ENCODE data around the gene KLRG1. TPM values are rescaled to one million over a fixed set of nuclear protein-coding genes. Genes with fewer than 3 reads are reported as not detected.

The KLRG1 gene
- total RNA-seq, 1 donor from 2014 or later: 12.3 TPM

DNA sequence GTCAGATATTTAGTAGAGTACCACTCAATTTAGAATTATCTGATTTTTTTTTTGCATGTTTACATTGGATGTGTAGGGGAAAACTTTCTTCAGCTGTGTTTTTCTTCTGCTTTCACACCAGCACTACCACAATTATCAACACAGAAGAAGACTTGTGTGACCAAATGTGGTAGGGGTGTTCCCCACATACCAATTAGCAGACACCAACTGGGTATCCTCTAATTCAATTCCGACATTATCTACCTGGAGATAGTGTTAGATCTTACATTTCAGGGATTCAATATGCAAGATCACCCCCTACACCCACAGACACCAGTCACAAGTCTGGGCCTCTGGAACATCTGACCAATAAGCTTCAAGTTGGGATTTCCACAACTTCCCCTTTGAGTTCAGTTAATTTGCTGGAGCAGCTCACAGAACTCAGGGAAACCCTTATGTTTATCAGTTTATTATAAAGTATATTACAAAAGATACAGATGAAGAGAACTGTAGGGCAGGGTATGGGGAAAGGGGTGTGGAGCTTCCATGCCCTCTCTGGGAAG lies 4.1 kb upstream of the KLRG1 start:
- DNase-seq (ENCODE audit: low spot score): no peak

DNA sequence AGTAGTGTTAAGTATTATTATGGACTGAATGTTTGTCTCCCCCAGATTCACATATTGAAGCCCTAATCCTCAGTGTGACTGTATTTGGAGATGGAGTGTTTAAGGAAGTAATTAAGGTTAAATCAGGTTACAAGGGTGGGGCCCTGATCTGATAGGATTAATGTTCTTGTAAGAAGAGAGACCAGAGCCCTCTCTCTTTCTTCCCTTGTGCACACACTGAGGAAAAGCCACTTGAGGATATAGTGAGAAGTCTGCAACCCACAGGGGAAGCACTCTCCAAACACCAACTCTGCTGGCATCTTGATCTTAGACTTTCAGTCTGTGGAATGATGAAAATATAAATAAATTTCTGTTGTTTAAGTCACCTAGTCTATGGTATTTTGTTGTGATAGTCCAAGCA lies 2.2 kb upstream of the KLRG1 start:
- DNase-seq (ENCODE audit: low spot score): no peak

DNA sequence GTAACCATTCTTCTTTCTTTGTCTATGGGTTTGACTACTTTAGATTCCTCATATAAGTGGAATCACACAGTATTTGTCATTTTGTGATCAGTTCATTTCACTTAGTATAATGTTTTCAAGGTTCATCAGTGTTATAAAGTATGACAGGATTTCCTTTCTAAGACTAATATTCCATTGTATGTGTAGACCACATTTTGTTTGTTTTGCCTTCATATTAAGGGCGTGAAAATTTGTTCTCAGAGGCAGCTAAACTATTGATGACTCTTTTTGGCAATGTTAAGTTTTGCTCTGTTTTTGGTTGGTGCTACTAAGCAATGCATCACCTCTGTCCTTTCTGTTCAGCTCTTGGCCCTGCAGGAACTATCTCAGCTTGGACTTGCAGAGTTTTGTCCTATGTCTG lies 1.7 kb upstream of the KLRG1 start:
- DNase-seq (ENCODE audit: low spot score): no peak

- no peak for DNase-seq (ENCODE audit: low spot score)
Observed at GRCh38 chr12:8991371-8992345, 2.3 kb downstream of the KLRG1 start.

- DNase-seq (ENCODE audit: low spot score): no peak
Observed at GRCh38 chr12:8993827-8994226, 4.5 kb downstream of the KLRG1 start.

DNA sequence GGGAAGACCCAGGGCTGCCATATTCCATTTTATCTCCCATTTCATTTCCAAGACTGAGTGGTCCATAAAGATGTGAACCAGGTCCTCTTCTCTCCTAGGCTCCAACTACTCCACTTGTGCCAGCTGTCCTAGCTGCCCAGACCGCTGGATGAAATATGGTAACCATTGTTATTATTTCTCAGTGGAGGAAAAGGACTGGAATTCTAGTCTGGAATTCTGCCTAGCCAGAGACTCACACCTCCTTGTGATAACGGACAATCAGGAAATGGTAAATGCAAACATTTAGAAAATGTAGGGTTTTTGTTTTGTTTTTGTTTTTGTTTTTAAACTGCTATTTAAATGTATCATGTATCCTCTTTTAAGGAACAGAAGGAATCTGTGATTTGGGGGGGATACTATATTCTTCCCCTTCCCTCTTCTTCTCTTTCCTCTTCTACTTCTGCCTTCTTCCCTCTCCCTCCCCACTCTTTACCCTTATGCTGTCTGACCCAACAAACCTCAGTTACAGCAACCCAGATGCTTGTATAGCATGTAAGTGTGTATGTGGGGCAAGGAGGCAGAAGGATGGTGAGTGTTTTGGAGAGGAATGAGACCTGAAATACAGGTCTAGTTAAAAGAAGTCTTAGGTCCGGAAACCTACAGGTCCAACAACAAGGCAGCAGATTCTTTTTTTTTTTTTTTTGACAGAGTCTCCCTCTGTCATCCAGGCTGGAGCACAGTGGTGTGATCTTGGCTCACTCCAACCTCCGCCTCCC lies 5.9 kb downstream of the KLRG1 start:
- DNase-seq (ENCODE audit: low spot score): no peak

GRCh38 chr12:8996682-8997405 lies 7.5 kb downstream of the KLRG1 start:
- peak; percentile 19 for DNase-seq (ENCODE audit: low spot score)

DNA sequence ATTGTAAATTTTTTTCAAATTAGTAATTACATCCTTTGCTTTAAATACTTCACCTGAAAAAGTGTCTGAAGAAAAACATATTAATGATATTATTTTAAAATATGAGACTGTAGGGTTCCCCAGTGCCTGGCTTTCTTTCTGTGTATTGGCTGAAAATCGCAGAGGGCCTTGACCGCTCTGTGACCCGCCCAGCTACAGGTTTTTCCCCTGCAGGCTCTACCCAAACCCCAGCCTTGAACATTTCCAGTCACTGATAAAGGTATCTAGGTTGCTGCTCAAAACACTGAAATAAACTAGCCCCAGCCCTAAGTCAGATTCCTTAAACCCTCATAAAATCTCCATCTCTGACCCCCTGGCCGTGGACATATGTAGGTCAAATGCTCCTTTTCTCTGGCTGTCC lies 11.9 kb downstream of the KLRG1 start:
- DNase-seq (ENCODE audit: low spot score): no peak

DNA sequence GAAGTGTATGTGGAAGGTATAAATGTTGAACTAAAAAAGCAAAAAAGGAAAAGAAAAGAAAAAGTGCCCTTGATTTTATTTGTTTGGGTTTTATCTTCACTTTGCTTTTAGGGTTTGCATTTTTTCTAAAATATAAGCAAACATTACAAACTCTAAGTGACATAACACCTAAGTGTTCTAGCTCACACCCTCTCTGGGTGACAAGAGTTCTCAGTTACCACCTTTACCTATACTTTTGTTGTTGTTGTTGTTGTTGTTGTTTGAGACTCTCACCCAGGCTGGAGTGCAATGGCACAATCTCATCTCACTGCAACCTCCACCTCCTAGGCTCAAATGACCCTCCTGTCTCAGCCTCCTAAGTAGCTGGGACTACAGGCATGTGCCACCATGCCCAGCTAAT lies 13.0 kb downstream of the KLRG1 start:
- no peak for DNase-seq (ENCODE audit: low spot score)

DNA sequence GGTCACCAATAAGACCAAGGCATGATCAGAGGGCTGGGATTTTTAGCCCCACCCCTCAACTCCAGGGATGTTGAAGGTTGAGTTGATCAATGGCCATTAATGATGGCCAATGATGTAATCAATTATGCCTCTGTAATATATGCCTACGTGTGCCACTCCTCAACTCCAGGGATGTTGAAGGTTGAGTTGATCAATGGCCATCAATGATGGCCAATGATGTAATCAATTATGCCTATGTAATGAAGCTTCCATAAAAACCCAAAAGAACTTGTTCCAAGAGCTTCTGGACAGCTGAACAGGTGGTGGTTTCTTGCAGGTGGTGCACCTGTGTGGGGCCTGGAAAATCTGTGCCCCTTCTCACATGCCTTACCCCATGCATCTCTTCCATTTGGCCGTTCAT lies 33.2 kb downstream of the KLRG1 start:
- DNase-seq (ENCODE audit: low spot score): no peak

DNA sequence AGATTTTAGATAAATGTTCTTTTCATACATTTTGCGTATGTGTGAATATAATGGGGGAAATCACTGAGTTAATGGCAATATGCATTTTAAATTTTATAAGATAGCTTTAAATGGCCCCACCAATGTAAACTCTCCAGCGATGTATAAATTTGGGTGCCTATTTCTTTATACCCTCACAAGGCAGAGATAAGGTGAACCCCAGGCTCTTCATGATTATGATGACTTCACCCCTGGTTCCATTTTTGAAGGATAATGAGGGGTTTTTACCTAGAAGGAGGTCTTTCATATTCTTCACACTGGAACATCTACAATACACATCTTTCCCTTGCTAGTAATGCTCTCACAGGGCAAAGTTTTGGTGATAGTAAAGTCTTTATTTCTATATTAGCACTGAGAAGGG lies 35.2 kb downstream of the KLRG1 start:
- DNase-seq (ENCODE audit: low spot score): no peak

GRCh38 chr12:9027161-9028059 lies 38.1 kb downstream of the KLRG1 start:
- no peak for DNase-seq (ENCODE audit: low spot score)

DNA sequence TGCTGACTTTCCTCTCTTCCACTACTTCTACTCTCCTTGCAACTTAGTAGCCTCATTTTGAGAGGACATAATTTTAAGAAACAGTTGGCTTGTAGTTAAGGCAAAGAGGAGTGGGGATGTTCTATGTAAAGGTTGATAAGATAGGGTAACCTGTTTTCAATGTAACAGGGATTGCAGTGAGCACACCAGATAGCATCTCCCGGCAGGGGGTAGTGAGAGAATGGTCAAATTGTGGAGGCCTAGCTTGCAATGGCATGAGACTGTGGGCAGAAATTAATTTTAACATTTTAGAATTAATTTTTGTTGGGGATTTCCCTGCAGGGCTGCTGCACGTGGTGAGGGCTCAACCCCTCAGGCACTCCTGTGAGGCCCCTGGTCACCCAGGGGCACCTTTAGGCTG lies 41.4 kb downstream of the KLRG1 start:
- DNase-seq (ENCODE audit: low spot score): no peak

DNA sequence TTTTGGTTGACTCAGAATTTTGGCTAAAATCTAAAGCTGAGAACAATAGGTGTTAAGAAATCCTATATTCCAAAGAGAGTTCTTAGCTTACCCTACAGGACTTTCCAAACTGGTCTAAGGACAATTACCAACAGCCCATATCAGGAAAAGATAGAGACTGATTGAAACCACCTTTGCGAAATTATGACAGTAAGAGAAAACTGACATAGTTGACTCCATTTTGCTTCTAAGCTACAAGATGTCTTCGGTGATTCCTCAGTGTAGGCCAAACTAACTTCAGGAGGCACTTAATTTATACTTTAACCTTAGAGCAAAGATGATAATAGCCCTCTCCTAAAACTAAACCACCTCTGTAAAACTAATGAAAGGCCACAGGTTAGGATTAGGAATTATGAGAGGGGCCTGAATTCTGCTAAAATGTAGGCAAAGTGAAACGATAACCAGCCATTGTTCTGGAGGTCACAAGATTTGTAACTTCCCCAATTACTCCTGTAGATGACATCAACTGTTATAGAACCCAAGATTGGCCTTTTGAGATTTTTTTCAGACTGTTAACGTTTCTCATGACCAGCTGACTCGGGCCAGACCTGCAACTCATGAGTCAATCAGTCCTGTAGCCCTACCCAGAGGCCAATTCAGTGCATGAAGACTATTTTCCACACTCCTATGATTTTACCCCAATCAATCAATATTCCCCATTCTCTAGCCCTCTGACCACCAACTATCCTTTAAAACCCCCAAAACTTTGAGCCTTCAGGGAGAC lies 43.0 kb downstream of the KLRG1 start:
- DNase-seq (ENCODE audit: low spot score): no peak

- no peak for DNase-seq (ENCODE audit: low spot score)
Observed at GRCh38 chr12:9033265-9033887, 44.0 kb downstream of the KLRG1 start.

DNA sequence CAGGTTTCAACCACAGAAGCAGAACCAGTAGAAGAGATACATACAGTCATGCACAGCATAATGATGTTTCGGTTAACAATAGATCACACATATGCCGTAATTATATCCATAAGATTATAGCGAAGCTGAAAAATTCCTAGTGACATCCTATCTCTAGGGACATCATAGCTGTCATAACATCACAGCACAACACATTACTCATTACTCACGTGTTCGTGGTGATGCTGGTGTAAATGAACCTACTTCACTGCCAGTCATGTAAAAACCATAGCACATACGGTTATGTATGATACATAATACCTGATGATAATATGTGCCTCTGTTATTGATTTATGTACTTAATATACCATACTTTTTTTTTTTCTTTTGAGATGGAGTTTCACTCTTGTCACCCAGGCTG lies 44.7 kb downstream of the KLRG1 start:
- no peak for DNase-seq (ENCODE audit: low spot score)

GRCh38 chr12:9036227-9036626 lies 46.9 kb downstream of the KLRG1 start:
- DNase-seq (ENCODE audit: low spot score): no peak

DNA sequence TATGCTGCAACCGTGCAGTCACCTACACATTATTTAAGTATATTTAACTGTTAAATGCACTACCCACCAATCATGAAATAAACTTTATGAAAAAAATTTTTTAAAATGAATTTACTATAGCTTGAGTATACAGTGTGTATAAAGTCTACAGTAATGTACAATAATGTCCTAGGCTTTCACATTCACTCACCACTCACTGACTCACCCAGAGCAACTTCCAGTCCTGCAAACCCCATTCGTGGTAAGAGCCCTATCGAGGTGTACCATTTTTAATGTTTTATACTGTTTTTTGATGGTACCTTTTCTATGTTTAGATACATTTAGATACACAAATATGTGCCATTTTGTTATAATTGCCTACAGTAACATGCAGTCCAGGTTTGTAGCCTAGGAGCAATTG lies 48.1 kb downstream of the KLRG1 start:
- no peak for DNase-seq (ENCODE audit: low spot score)

- DNase-seq (ENCODE audit: low spot score): peak; percentile 61
Observed at GRCh38 chr12:9039397-9039977, 50.1 kb downstream of the KLRG1 start.
